HepG2 (cell line): Measurements from ENCODE around the gene RGS5. TPM values are rescaled to one million over a fixed set of nuclear protein-coding genes. Genes with fewer than 3 reads are reported as not detected.

Experiments
- ATAC-seq: fragments of 200-7000 bp; cut with Tn5 transposase; 3 replicates; pipeline ENCODE4 v1.9.1; 2020; ENCODE audit warnings: mild to moderate bottlenecking, moderate library complexity
- BruUV-seq: library from RNA; stranded (reverse); fragments of 400-500 nt; replicated peaks from 2 replicates; lab custom pipeline; 2021; lab: Mats Ljungman, UMichigan
- CTCF ChIA-PET: fragments of 300-600 bp; formaldehyde crosslinking; extraction: SDS; loops from one replicate; lab custom pipeline; 2021; ENCODE audit warnings: low total read pairs, inconsistent platforms, low intra/inter-chr PET ratio; lab: Yijun Ruan, JAX
- POLR2A ChIA-PET: fragments of 350-600 bp; sonication (Branson Sonifier 250); formaldehyde crosslinking; loops from one replicate; lab custom pipeline; 2020; ENCODE audit warnings: antibody characterized with exemption, inconsistent platforms; lab: Yijun Ruan, JAX
- DNase-seq: peaks from one replicate; pipeline ENCODE4 v3.0.0-alpha.2; 2015; ENCODE audit warnings: low spot score
- FAIRE-seq: peaks from 3 replicates; lab custom pipeline; 2011; peaks lifted over from hg19 to GRCh38; lab: Jason Lieb, UNC
- H2AFZ ChIP-seq: one replicate; pipeline ENCODE4 v1.6.1; 2011; ENCODE audit warnings: low read length, inconsistent platforms
- H3K27ac ChIP-seq: fragments of 300-600 bp; 3 replicates; pipeline ENCODE4 v1.8.0; 2011; ENCODE audit warnings: mixed run types, mild to moderate bottlenecking, mixed read lengths, low read length, inconsistent platforms; ENCODE audit not compliant: insufficient read depth; ENCODE audit errors: extremely low read length
- H3K27me3 ChIP-seq, 2 experiments: fragments of 200-600 bp in 1 of 2; 2 replicates in 1 of 2; 3 replicates in 1 of 2; pipeline versions ENCODE4 v1.6.0 to v1.8.0; 2011; ENCODE audit warnings: low read length in 2 of 2, mild to moderate bottlenecking in 2 of 2, moderate library complexity in 2 of 2, inconsistent platforms in 1 of 2; ENCODE audit not compliant: insufficient read depth in 2 of 2, control insufficient read depth in 1 of 2
- H3K36me3 ChIP-seq, 2 experiments: fragments of 200-600 bp in 1 of 2; replicated peaks in 1 of 2; 2 replicates in 1 of 2; 3 replicates in 1 of 2; pipeline versions ENCODE4 v1.5.1 to v1.8.0; 2011; ENCODE audit warnings: low read length in 2 of 2, inconsistent platforms in 1 of 2; ENCODE audit not compliant: insufficient read depth in 2 of 2, control insufficient read depth in 1 of 2
- H3K4me1 ChIP-seq: 2 replicates; pipeline ENCODE4 v1.5.1; 2012; ENCODE audit warnings: low read length, inconsistent platforms; ENCODE audit not compliant: insufficient read depth
- H3K4me2 ChIP-seq: 2 replicates; pipeline ENCODE4 v1.6.0; 2011; ENCODE audit warnings: low read depth, low read length, inconsistent platforms
- H3K4me3 ChIP-seq, 3 experiments: fragments of 200-600 bp in 1 of 3; sonication (generic), shearing (Covaris generic) in 1 of 3; replicated peaks in 1 of 3; 2 replicates each; pipeline ENCODE4 v1.5.1; 2011 to 2016; ENCODE audit warnings: low read length in 3 of 3, inconsistent platforms in 2 of 3, low read depth in 2 of 3, mild to moderate bottlenecking in 2 of 3, control low read depth in 1 of 3, mixed read lengths in 1 of 3; ENCODE audit not compliant: insufficient read depth in 1 of 3
- H3K79me2 ChIP-seq: one replicate; pipeline ENCODE4 v1.6.1; 2011; ENCODE audit warnings: low read length, inconsistent platforms; ENCODE audit not compliant: insufficient read depth
- H3K9ac ChIP-seq: 2 replicates; pipeline ENCODE4 v1.6.0; 2011; ENCODE audit warnings: mild to moderate bottlenecking, low read depth, low read length, inconsistent platforms; ENCODE audit not compliant: insufficient read depth
- H3K9me3 ChIP-seq: 2 replicates; pipeline ENCODE4 v1.5.1; 2012; ENCODE audit warnings: mild to moderate bottlenecking, low read length
- H4K20me1 ChIP-seq: 2 replicates; pipeline ENCODE4 v1.6.0; 2011; ENCODE audit warnings: inconsistent platforms, mild to moderate bottlenecking, low read length, moderate library complexity; ENCODE audit not compliant: insufficient read depth
- PRPF4 ChIP-seq: fragments of 200-400 bp; formaldehyde crosslinking; IDR thresholded peaks from 2 replicates; pipeline ENCODE4 v1.6.1; 2016; ENCODE audit warnings: low read length, low read depth; ENCODE audit not compliant: poor library complexity, severe bottlenecking
- ZGPAT ChIP-seq: IDR thresholded peaks from 2 replicates; pipeline ENCODE4 v1.6.1; 2016; ENCODE audit warnings: mild to moderate bottlenecking
- ZNF414 ChIP-seq: sonication (generic); formaldehyde crosslinking; IDR thresholded peaks from 2 replicates; pipeline ENCODE4 v1.5.0; 2020; ENCODE audit warnings: missing genetic modification reagents
- ZNF460 ChIP-seq: sonication (generic); formaldehyde crosslinking; IDR thresholded peaks from 2 replicates; pipeline ENCODE4 v1.5.1; 2020; ENCODE audit warnings: missing genetic modification reagents, mild to moderate bottlenecking, borderline replicate concordance
- WGBS: methylation state at CpG from one replicate; pipeline ENCODE4 v1.1.6; 2017; ENCODE audit warnings: low lambda C conversion rate; 5-methylcytosine and 5-hydroxymethylcytosine counted together
- in situ Hi-C: cut with HindIII; loops from 2 replicates; pipeline ENCODE4 v1.10.0; 2017; ENCODE audit warnings: low pct_unique_long_range_greater_than_20kb; ENCODE audit not compliant: extremely low pct_ligation_motif_present
- intact Hi-C: fragments of 100-400 bp; cut with micrococcal nuclease; formaldehyde crosslinking; loops from one replicate; pipeline ENCODE4 v1.10.0; 2022; ENCODE audit not compliant: unreplicated experiment
- polyA plus RNA-seq, 8 experiments: library from polyadenylated mRNA; depleted of rRNA in 3 of 8; stranded (reverse) in 7 of 8; unstranded in 1 of 8; fragments of >200 nt; fragmentation: Illumina TruSeq in 4 of 8; extraction: Trizol in 4 of 8; gene quantifications; 2 replicates each; pipeline versions ENCODE4 v1.2.1 to v1.2.3, GENCODE V29; 2011 to 2016; ENCODE audit warnings: low read depth in 4 of 8, missing spikeins in 1 of 8, mixed read lengths in 1 of 8; ENCODE audit not compliant: insufficient read depth in 1 of 8
- total RNA-seq, 5 experiments: library from RNA; depleted of rRNA; stranded (reverse); fragments of >200 nt; fragmentation: Illumina TruSeq; extraction: Trizol; gene quantifications; 2 replicates each; pipeline ENCODE4 v1.2.3, GENCODE V29; 2016; ENCODE audit warnings: low read depth in 1 of 5
- TF ChIP-seq, protein P1 (sequence below): IDR thresholded peaks from 2 replicates; pipeline ENCODE4 v1.6.1; 2012; ENCODE audit warnings: low read length, improper control_type of control experiment

Gene RGS5
- total and polyA plus RNA-seq, 2 of the 13 experiments (the other 11 are each of a cell fraction or from before 2014, with no cell fraction given) = 1.9 to 2.3 TPM

- ChIA-PET POLR2A (no interaction called here), CTCF (no interaction called here)
- DNase-seq (no peak), FAIRE-seq (no peak), ATAC-seq (no peak)
- H4K20me1 ChIP-seq = no peaks in the 10 kb centered on the region
- WGBS = 45% methylated on average over 2 of the region's 9 CpGs
- no TSS peak for BruUV-seq
- no peaks in the 10 kb centered on the region for H3K36me3 ChIP-seq
- intact Hi-C loops (no loop called here), in situ Hi-C loops (no loop called here)
- H3K27ac ChIP-seq = no peak overlapping the region
- no peak overlapping the region for H3K9ac ChIP-seq
- H3K9me3 ChIP-seq = no peaks in the 10 kb centered on the region
- TF ChIP-seq PRPF4 = no peak
- no peak for TF ChIP-seq ZNF414
- no peak for TF ChIP-seq ZGPAT (CRISPR knock-in tag)
- TF ChIP-seq, protein P1, sequence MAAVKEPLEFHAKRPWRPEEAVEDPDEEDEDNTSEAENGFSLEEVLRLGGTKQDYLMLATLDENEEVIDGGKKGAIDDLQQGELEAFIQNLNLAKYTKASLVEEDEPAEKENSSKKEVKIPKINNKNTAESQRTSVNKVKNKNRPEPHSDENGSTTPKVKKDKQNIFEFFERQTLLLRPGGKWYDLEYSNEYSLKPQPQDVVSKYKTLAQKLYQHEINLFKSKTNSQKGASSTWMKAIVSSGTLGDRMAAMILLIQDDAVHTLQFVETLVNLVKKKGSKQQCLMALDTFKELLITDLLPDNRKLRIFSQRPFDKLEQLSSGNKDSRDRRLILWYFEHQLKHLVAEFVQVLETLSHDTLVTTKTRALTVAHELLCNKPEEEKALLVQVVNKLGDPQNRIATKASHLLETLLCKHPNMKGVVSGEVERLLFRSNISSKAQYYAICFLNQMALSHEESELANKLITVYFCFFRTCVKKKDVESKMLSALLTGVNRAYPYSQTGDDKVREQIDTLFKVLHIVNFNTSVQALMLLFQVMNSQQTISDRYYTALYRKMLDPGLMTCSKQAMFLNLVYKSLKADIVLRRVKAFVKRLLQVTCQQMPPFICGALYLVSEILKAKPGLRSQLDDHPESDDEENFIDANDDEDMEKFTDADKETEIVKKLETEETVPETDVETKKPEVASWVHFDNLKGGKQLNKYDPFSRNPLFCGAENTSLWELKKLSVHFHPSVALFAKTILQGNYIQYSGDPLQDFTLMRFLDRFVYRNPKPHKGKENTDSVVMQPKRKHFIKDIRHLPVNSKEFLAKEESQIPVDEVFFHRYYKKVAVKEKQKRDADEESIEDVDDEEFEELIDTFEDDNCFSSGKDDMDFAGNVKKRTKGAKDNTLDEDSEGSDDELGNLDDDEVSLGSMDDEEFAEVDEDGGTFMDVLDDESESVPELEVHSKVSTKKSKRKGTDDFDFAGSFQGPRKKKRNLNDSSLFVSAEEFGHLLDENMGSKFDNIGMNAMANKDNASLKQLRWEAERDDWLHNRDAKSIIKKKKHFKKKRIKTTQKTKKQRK = no peak
- no peak for TF ChIP-seq ZNF460
- no peak overlapping the region for H3K4me2 ChIP-seq
- no peak overlapping the region for H3K4me3 ChIP-seq
- no peaks in the 10 kb centered on the region for H3K4me1 ChIP-seq
- no peak overlapping the region for H2AFZ ChIP-seq
- no peaks in the 10 kb centered on the region; a peak in 1 of 5 replicates for H3K27me3 ChIP-seq
- H3K79me2 ChIP-seq = no peaks in the 10 kb centered on the region
Observed at GRCh38 chr1:163093579-163093978, 109.1 kb downstream of the RGS5 start.
